ENCODE results near the gene CYFIP2. TPM values are rescaled to one million over a fixed set of nuclear protein-coding genes. Genes with fewer than 3 reads are reported as not detected.

The CYFIP2 gene
- total RNA-seq, 1 donor: 6.5 TPM

DNA sequence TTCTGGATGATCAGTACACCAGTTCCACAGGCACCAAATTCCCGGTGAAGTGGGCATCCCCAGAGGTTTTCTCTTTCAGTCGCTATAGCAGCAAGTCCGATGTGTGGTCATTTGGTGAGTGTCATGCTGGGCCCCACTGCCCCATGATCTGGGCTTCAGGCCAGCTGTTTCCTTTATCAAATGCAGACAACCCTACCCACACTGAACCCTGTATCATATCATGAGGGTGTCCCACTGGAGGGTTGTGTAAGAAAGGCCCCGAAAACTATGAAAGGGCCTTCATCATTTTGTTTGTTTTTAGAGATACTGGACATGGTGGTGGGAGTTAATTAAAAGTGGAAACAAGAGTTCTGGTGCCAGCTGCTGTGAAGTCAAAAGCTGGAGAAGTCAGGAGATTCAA, 20.0 kb upstream of the CYFIP2 start:
- no peaks in the 10 kb centered on the region for H3K79me2 ChIP-seq (ENCODE audit: insufficient read depth, low read length)

DNA sequence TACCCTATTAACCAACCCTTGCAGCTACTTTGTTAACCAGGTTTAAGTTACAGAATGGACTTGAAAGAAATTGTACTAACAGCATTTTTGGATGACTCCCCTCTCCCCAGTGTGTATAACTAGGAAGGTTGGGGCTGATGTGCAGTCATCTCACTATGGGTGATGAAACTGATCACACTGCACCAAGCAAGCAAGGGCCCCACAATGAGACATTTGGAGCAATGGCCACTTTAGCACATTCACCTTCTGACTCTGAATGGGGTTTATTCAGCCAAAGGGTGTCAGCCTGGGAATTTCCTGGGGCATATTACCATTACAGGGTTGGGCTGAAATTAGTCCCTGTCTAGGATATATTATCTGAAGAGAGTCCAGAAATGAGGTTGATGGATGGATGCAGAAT, 18.7 kb upstream of the CYFIP2 start:
- Histone ChIP-seq H3K27me3 (ENCODE audit: insufficient read depth, low read length) (no peaks in the 10 kb centered on the region), H3K27ac (ENCODE audit: low read depth, low read length) (no peak overlapping the region), H3K79me2 (ENCODE audit: insufficient read depth, low read length) (no peaks in the 10 kb centered on the region), H2AFZ (ENCODE audit: low read length) (no peak overlapping the region), H3K4me2 (ENCODE audit: insufficient read depth, low read length) (no peak overlapping the region), H4K20me1 (ENCODE audit: insufficient read depth, low read length) (no peaks in the 10 kb centered on the region), H3K36me3 (ENCODE audit: insufficient read depth, low read length) (no peaks in the 10 kb centered on the region), H3K4me3 (ENCODE audit: insufficient read depth, low read length) (no peak overlapping the region), H3K9me3 (ENCODE audit: low read depth, low read length) (no peaks in the 10 kb centered on the region), H3K4me1 (ENCODE audit: insufficient read depth, low read length) (no peaks in the 10 kb centered on the region)
- no peak for DNase-seq (ENCODE audit: insufficient read length, low spot score, missing footprints)
- TF ChIP-seq, protein P1, sequence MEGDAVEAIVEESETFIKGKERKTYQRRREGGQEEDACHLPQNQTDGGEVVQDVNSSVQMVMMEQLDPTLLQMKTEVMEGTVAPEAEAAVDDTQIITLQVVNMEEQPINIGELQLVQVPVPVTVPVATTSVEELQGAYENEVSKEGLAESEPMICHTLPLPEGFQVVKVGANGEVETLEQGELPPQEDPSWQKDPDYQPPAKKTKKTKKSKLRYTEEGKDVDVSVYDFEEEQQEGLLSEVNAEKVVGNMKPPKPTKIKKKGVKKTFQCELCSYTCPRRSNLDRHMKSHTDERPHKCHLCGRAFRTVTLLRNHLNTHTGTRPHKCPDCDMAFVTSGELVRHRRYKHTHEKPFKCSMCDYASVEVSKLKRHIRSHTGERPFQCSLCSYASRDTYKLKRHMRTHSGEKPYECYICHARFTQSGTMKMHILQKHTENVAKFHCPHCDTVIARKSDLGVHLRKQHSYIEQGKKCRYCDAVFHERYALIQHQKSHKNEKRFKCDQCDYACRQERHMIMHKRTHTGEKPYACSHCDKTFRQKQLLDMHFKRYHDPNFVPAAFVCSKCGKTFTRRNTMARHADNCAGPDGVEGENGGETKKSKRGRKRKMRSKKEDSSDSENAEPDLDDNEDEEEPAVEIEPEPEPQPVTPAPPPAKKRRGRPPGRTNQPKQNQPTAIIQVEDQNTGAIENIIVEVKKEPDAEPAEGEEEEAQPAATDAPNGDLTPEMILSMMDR (IDR thresholded peaks at IDR 0.05; ENCODE audit: extremely low read depth, low read depth, low read length): no peak

More for the DNA sequence above, 20.0 kb upstream of the CYFIP2 start:
- TF ChIP-seq, protein P1 (IDR thresholded peaks at IDR 0.05; ENCODE audit: extremely low read depth, low read depth, low read length): no peak
- no peak overlapping the region for H3K4me3 ChIP-seq (ENCODE audit: insufficient read depth, low read length)
- H3K27me3 ChIP-seq (ENCODE audit: insufficient read depth, low read length): no peaks in the 10 kb centered on the region
- H2AFZ ChIP-seq (ENCODE audit: low read length): no peak overlapping the region
- H3K4me1 ChIP-seq (ENCODE audit: insufficient read depth, low read length): no peaks in the 10 kb centered on the region
- H3K27ac ChIP-seq (ENCODE audit: low read depth, low read length): no peak overlapping the region
- H4K20me1 ChIP-seq (ENCODE audit: insufficient read depth, low read length): no peaks in the 10 kb centered on the region
- H3K36me3 ChIP-seq (ENCODE audit: insufficient read depth, low read length): no peaks in the 10 kb centered on the region
- no peak overlapping the region for H3K4me2 ChIP-seq (ENCODE audit: insufficient read depth, low read length)
- DNase-seq (ENCODE audit: insufficient read length, low spot score, missing footprints): no peak
- no peaks in the 10 kb centered on the region for H3K9me3 ChIP-seq (ENCODE audit: low read depth, low read length)

DNA sequence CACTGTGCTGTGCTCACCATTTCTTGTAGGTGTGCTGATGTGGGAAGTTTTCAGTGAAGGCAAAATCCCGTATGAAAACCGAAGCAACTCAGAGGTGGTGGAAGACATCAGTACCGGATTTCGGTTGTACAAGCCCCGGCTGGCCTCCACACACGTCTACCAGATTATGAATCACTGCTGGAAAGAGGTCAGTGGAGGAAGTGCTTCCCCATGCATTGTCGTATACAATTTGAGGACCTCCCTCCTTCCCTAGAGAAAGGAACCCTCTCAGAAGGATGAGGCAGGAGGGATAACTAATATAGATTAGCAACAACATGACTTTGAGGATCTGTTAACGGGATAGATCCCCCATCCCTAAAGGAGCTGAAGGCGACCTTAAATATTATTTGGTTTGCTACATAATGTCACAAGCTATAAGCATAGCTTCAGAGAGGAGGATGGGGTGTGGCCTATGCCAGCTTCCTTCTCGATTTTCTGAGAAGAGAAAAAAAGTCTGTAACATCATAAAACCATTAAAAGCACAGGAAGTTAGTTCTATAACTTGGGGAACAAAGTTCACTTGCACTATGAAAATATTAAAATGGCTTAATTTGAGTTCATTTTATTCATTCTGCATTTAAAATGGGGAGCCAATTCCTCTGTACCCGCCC, 17.0 kb upstream of the CYFIP2 start:
- no peak overlapping the region for H3K27ac ChIP-seq (ENCODE audit: low read depth, low read length)
- no peaks in the 10 kb centered on the region for H3K9me3 ChIP-seq (ENCODE audit: low read depth, low read length)
- TF ChIP-seq, protein P1 (IDR thresholded peaks at IDR 0.05; ENCODE audit: extremely low read depth, low read depth, low read length): no peak
- peaks cover 3% of the 10 kb centered on the region for H3K4me1 ChIP-seq (ENCODE audit: insufficient read depth, low read length)
- H3K36me3 ChIP-seq (ENCODE audit: insufficient read depth, low read length): no peaks in the 10 kb centered on the region
- H3K4me2 ChIP-seq (ENCODE audit: insufficient read depth, low read length): no peak overlapping the region
- H3K27me3 ChIP-seq (ENCODE audit: insufficient read depth, low read length): no peaks in the 10 kb centered on the region
- H4K20me1 ChIP-seq (ENCODE audit: insufficient read depth, low read length): no peaks in the 10 kb centered on the region
- no peak overlapping the region for H3K4me3 ChIP-seq (ENCODE audit: insufficient read depth, low read length)
- DNase-seq (ENCODE audit: insufficient read length, low spot score, missing footprints): no peak
- no peak overlapping the region for H2AFZ ChIP-seq (ENCODE audit: low read length)
- H3K79me2 ChIP-seq (ENCODE audit: insufficient read depth, low read length): no peaks in the 10 kb centered on the region

DNA sequence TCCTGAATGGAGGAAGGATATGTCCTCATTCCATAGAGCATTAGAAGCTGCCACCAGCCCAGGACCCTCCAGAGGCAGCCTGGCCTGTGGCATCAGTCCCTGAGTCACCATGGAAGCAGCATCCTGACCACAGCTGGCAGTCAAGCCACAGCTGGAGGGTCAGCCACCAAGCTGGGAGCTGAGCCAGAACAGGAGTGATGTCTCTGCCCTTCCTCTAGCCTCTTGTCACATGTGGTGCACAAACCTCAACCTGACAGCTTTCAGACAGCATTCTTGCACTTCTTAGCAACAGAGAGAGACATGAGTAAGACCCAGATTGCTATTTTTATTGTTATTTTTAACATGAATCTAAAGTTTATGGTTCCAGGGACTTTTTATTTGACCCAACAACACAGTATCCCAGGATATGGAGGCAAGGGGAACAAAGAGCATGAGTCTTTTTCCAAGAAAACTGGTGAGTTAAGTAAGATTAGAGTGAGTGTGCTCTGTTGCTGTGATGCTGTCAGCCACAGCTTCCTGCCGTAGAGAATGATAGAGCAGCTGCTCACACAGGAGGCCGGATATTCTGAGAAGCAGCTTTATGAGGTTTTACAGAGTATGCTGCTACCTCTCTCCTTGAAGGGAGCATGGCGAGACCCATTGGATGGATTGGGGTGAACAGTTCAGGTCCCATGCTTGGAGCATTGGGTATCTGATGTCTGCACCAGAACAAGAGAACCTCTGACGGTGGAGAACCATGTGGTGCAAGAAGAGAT, 13.0 kb upstream of the CYFIP2 start:
- H2AFZ ChIP-seq (ENCODE audit: low read length): peak overlapping the region; percentile 56
- H3K4me2 ChIP-seq (ENCODE audit: insufficient read depth, low read length): peak overlapping the region; percentile 14

More for the DNA sequence above, 13.0 kb upstream of the CYFIP2 start:
- no peaks in the 10 kb centered on the region for H3K9me3 ChIP-seq (ENCODE audit: low read depth, low read length)
- H4K20me1 ChIP-seq (ENCODE audit: insufficient read depth, low read length): no peaks in the 10 kb centered on the region
- TF ChIP-seq, protein P1 (IDR thresholded peaks at IDR 0.05; ENCODE audit: extremely low read depth, low read depth, low read length): no peak
- no peaks in the 10 kb centered on the region for H3K79me2 ChIP-seq (ENCODE audit: insufficient read depth, low read length)
- H3K27me3 ChIP-seq (ENCODE audit: insufficient read depth, low read length): peaks cover 11% of the 10 kb centered on the region
- no peaks in the 10 kb centered on the region for H3K36me3 ChIP-seq (ENCODE audit: insufficient read depth, low read length)
- no peak overlapping the region for H3K4me3 ChIP-seq (ENCODE audit: insufficient read depth, low read length)
- no peak for DNase-seq (ENCODE audit: insufficient read length, low spot score, missing footprints)
- H3K27ac ChIP-seq (ENCODE audit: low read depth, low read length): peak overlapping the region; percentile 38
- H3K4me1 ChIP-seq (ENCODE audit: insufficient read depth, low read length): peaks cover 3% of the 10 kb centered on the region
